GM18867 (cell line): ENCODE data around the gene PPY.
"Not testable (repeated sequence)": the region's sequence is repeated elsewhere in the genome, so short reads cannot be mapped to it uniquely, and the experiment has no call there.

ENCODE experiments used
- ATAC-seq: cut with Tn5 transposase; IDR thresholded peaks from one replicate; pipeline ENCODE4 v1.9.1; 2021; ENCODE audit warnings: mild to moderate bottlenecking, moderate library complexity; ENCODE audit not compliant: unreplicated experiment

The PPY gene

GRCh38 chr17:43935204-43935925, 6.9 kb downstream of the PPY start:
- no peak for ATAC-seq

GRCh38 chr17:43932923-43933322, 9.4 kb downstream of the PPY start:
- ATAC-seq = no peak

GRCh38 chr17:43932357-43932756, 9.9 kb downstream of the PPY start:
- no peak for ATAC-seq

- ATAC-seq = no peak
Observed at GRCh38 chr17:43931062-43931571, 11.2 kb downstream of the PPY start.

GRCh38 chr17:43928609-43929008, 13.7 kb downstream of the PPY start:
- no peak for ATAC-seq

- ATAC-seq = not testable (repeated sequence)
Observed at GRCh38 chr17:43927929-43928328, 14.3 kb downstream of the PPY start.

- ATAC-seq = no peak
Observed at GRCh38 chr17:43927060-43927864, 15.0 kb downstream of the PPY start.

GRCh38 chr17:43924558-43924957, 17.7 kb downstream of the PPY start:
- ATAC-seq = no peak

GRCh38 chr17:43920500-43921095, 21.7 kb downstream of the PPY start:
- no peak for ATAC-seq

- no peak for ATAC-seq
Observed at GRCh38 chr17:43918026-43918389, 24.3 kb downstream of the PPY start.

- no peak for ATAC-seq
Observed at GRCh38 chr17:43917348-43918025, 24.8 kb downstream of the PPY start.

GRCh38 chr17:43917016-43917347, 25.3 kb downstream of the PPY start:
- no peak for ATAC-seq

- ATAC-seq = no peak
Observed at GRCh38 chr17:43916385-43916784, 25.9 kb downstream of the PPY start.

GRCh38 chr17:43915559-43915958, 26.7 kb downstream of the PPY start:
- no peak for ATAC-seq

GRCh38 chr17:43914451-43914850, 27.8 kb downstream of the PPY start:
- no peak for ATAC-seq

GRCh38 chr17:43913584-43913983, 28.7 kb downstream of the PPY start:
- no peak for ATAC-seq

- ATAC-seq = no peak
Observed at GRCh38 chr17:43912635-43913304, 29.5 kb downstream of the PPY start.

- ATAC-seq = no peak
Observed at GRCh38 chr17:43911904-43912303, 30.4 kb downstream of the PPY start.

- ATAC-seq = no peak
Observed at GRCh38 chr17:43909537-43910231, 32.6 kb downstream of the PPY start.
